GM18502 (cell line): ENCODE results near the gene RB1.

Experiments used
- ATAC-seq: cut with Tn5 transposase; IDR thresholded peaks from one replicate; pipeline ENCODE4 v1.9.1; 2021; ENCODE audit warnings: mild to moderate bottlenecking; ENCODE audit not compliant: unreplicated experiment, poor library complexity

Gene RB1

GRCh38 chr13:48488995-48489394 lies 185.4 kb downstream of the RB1 start:
- no peak for ATAC-seq

DNA sequence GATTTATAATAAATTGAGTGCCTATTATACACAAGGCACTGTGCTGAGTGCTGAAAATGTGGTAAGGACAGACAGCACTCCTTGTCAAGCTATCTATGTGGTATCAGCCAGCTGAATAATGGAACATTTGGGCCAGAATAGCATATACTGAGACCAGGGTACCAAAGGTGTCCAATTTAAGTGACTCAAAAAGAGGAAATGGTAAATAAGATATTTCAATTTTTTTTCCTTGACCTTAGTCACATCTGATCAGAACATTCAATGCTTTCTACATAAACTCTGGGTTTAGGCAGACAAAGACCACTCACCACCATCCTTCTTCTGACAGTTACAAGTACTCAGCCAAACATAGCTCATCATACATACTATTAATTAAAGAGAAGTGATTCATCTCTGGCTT lies 186.1 kb downstream of the RB1 start:
- no peak for ATAC-seq

- no peak for ATAC-seq
Observed at GRCh38 chr13:48490241-48490640, 186.7 kb downstream of the RB1 start.

GRCh38 chr13:48491423-48492095 lies 188.0 kb downstream of the RB1 start:
- no peak for ATAC-seq

- peak; percentile 68 for ATAC-seq
Observed at GRCh38 chr13:48492096-48492440, 188.5 kb downstream of the RB1 start.

GRCh38 chr13:48492470-48493065 lies 189.0 kb downstream of the RB1 start:
- peak; percentile 71 for ATAC-seq

DNA sequence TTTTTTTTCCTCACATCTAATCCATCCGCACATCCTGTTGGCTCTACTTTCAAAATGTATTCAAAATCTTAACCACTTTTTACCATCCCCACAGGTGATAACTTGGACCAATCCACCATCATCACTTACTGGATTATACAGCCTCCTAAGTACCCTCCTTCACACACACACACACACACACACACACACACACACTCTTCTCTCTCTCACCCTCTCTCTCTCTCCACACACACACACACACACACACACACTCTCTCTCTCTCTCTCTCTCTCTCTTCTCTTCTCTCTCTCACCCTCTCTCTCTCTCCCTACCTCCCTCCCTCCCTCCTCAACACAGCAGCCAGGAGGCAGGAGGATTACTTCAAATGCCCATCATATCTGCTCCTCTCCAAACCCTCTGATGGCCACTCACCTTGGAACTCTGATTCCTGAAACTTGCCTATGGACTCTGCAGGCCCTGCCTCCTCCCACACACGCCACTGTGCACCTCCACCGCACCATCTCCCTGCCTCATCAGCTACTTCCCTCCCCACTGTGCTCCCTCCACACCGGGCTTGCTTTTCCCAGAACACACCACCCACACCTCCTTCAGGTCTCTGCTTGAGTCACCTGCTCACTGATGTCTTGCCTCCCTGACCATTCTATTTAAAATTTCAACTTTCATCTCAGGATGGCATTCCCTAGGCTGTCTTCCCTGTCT lies 189.7 kb downstream of the RB1 start:
- ATAC-seq: no peak

DNA sequence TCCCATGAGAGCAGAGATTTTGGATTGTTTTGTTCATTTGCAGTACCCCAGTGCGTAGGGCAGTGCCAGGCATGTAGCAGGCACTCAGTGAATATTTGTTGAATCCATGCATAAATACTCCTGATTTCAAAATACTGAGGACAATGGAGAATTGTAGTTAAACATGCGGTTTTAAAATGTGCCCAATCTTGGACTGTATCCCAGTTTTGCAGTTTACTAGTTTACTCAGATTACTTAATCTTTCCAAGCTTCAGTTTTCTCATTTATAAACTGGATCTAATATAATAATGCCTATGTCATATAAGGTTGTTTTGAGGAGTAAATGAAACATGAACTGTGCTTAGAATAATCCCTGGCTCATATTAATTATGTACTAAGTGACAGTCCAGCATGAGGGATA lies 190.3 kb downstream of the RB1 start:
- no peak for ATAC-seq

GRCh38 chr13:48494874-48495273 lies 191.3 kb downstream of the RB1 start:
- ATAC-seq: no peak

- ATAC-seq: no peak
Observed at GRCh38 chr13:48496271-48497161, 193.0 kb downstream of the RB1 start.

- ATAC-seq: no peak
Observed at GRCh38 chr13:48497669-48498068, 194.1 kb downstream of the RB1 start.

DNA sequence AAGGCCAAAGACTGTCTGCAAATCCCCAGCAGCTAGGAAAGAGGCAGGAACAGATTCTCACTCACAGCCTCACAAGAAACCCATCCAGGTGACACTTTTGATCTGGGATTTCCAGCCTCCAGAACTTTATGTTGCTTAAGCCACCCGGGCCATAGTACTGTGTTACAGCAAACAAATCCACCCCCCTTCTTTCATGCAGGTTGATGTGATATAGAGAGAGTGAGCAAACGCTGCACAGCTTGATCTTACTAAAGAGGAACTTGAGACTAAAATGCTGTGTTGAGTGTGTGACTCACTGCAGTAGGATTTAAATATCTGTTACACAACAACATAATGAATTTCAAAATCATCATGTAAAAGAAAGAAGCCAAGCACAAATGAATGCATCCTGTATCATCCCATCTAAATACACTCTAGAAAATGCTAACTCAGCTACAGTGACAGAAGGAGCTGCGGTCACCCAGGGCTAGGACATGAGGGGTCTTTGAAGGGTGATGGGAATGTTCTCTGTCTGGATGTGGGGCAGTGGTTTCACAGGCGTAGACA lies 197.2 kb downstream of the RB1 start:
- ATAC-seq: peak; percentile 43

GRCh38 chr13:48501705-48502104 lies 198.2 kb downstream of the RB1 start:
- ATAC-seq: no peak

GRCh38 chr13:48502601-48503319 lies 199.2 kb downstream of the RB1 start:
- ATAC-seq: no peak

- ATAC-seq: no peak
Observed at GRCh38 chr13:48504606-48505005, 201.1 kb downstream of the RB1 start.

DNA sequence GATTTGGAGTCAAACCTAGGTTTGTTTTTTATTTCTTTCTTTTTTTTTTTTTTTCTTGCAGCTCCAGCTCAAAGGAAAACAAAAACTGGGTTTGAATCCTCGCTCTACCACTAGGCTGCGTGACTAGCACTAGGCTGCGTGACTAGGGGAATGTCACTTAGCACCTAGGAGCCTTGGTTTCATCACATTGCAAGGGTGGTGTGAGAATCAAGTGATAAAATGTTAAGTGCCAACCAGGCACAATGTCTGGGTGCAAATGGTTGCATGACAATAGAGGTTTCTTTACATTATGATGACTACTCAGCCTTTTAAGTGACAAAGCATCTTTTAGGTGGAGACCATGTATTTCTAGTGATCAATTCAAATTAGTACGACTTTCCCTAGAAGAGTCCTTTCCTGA lies 201.5 kb downstream of the RB1 start:
- no peak for ATAC-seq

- peak; percentile 84 for ATAC-seq
Observed at GRCh38 chr13:48505597-48506091, 202.1 kb downstream of the RB1 start.

DNA sequence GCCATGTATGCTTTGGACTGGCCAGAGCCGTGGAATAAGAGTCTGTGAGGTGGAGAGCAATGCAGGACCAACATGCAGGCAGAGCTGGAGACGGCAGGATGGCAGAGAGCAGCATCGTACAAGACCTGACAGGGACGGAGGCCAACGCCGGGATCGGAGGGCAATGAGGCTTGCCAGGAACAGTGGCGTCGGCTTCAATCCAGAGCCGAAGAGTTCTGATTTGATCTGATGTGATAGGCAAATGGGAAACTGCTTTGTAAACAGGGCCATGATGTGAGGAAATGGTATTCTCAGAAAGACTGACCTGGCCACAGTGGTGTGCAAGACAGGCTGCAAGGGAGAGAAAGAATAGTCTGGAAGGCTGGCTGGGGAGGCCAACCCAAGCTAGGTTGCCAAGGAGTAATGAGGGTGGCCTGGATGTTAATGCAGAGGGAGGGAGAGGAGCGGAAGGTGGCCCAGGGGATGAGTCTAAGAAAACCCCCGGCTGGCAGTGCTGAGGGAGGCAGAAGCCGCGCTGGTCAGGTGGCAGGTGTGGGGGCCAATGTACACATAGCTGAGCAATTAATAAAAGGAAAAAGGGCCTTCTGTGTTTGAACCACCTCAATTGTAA lies 202.6 kb downstream of the RB1 start:
- peak; percentile 41 for ATAC-seq

GRCh38 chr13:48507021-48507420 lies 203.5 kb downstream of the RB1 start:
- no peak for ATAC-seq
